ENCODE data around the gene WDFY4. TPM values are rescaled to one million over a fixed set of nuclear protein-coding genes. Genes with fewer than 3 reads are reported as not detected.

The WDFY4 gene
- total and polyA plus RNA-seq, 2 donors (not counting 3 experiments of a cell fraction or from before 2014, with no cell fraction given): 10.1 to 10.2 TPM

GRCh38 chr10:48836605-48837004 is 151.9 kb downstream of the WDFY4 start:
- Histone ChIP-seq H3K9me1 (replicated peaks; ENCODE audit: control insufficient read depth, extremely low read depth, insufficient read depth, low read length) (no peaks in the 10 kb centered on the region), H4K20me1 (replicated peaks; ENCODE audit: control insufficient read depth, extremely low read depth, insufficient read depth, low read length) (no peaks in the 10 kb centered on the region), H3K27me3 (ENCODE audit: control insufficient read depth in 2 of 2, insufficient read depth in 2 of 2, low read length in 2 of 2) (peaks cover 0 to 2% of the 10 kb centered on the region in 2 experiments), H3K36me3 (ENCODE audit: control insufficient read depth in 2 of 2, extremely low read depth in 1 of 2, insufficient read depth in 2 of 2, low read length in 2 of 2) (no peaks in the 10 kb centered on the region), H3K9ac (replicated peaks; ENCODE audit: extremely low read depth, insufficient read depth, low read length) (no peak overlapping the region), H3K4me3 (replicated peaks in 1 of 3; ENCODE audit: insufficient read depth in 1 of 3, low read depth in 1 of 3, low read length in 3 of 3) (no peak overlapping the region), H3K9me3 (replicated peaks; ENCODE audit: control insufficient read depth, insufficient read depth, low read length) (no peaks in the 10 kb centered on the region), H3K4me2 (ENCODE audit: insufficient read depth, low read length) (no peak overlapping the region), H3K4me1 (ENCODE audit: control insufficient read depth, extremely low read depth, insufficient read depth, low read length) (no peaks in the 10 kb centered on the region), H3K27ac (ENCODE audit: insufficient read depth, low read depth, low read length) (no peak overlapping the region), H2AFZ (ENCODE audit: low read depth, low read length) (no peak overlapping the region), H3K79me2 (ENCODE audit: control insufficient read depth, insufficient read depth, low read length) (no peaks in the 10 kb centered on the region)
- DNase-seq (ENCODE audit: low read depth, low spot score) (no peak), FAIRE-seq (no peak)
- dilution Hi-C loops (cut with MboI; ENCODE audit: extremely low pct_ligation_motif_present, low sequenced_read_pairs): no loop called here
- TF ChIP-seq GATA2 (IDR thresholded peaks at IDR 0.05; ENCODE audit: insufficient read depth, insufficient read length, low read depth, low read length): no peak
- TF ChIP-seq POLR2AphosphoS5 (IDR thresholded peaks at IDR 0.05; ENCODE audit: insufficient read depth, low read depth, low read length): no peak
- no peak for TF ChIP-seq FOS (IDR thresholded peaks at IDR 0.05; ENCODE audit: borderline replicate concordance, insufficient read depth, low read length)
- TF ChIP-seq MYC (IDR thresholded peaks at IDR 0.05; ENCODE audit: low read depth, low read length): no peak
- no peak for TF ChIP-seq EZH2 (IDR thresholded peaks at IDR 0.05; ENCODE audit: borderline replicate concordance, low read depth, low read length, severe bottlenecking)
- no peak for TF ChIP-seq JUN (IDR thresholded peaks at IDR 0.05; ENCODE audit: borderline replicate concordance, insufficient read depth, insufficient read length, low read depth)
- no peak for TF ChIP-seq MAX (IDR thresholded peaks at IDR 0.05; ENCODE audit: insufficient read depth, insufficient read length)
- TF ChIP-seq CTCF (IDR thresholded peaks at IDR 0.05; ENCODE audit: extremely low read depth in 1 of 2, insufficient read depth in 1 of 2, low read depth in 1 of 2, low read length in 2 of 2): no peak
- TF ChIP-seq POLR2A (IDR thresholded peaks at IDR 0.05; ENCODE audit: low read depth, low read length): no peak
- CTCF ChIA-PET: no interaction called here
- POLR2A ChIA-PET: no interaction called here
- intact Hi-C loops (cut with micrococcal nuclease): no loop called here
- BruUV-seq (replicated peaks): no TSS peak
